Measurements from ENCODE around the gene TMPRSS9. TPM values are rescaled to one million over a fixed set of nuclear protein-coding genes. Genes with fewer than 3 reads are reported as not detected.

The TMPRSS9 gene
- total RNA-seq, 2 donors from 2014 or later: 0.25 TPM; not detected in 1

GRCh38 chr19:2372076-2372612 is 12.1 kb downstream of the TMPRSS9 start:
- Histone ChIP-seq H3K27ac (no peak overlapping the region), H3K36me3 (no peaks in the 10 kb centered on the region), H3K9ac (ENCODE audit: low read depth in 2 of 2, low read length in 2 of 2) (no peak overlapping the region), H3K4me3 (no peak overlapping the region), H3K27me3 (no peaks in the 10 kb centered on the region), H3K9me3 (no peaks in the 10 kb centered on the region), H3K4me1 (no peaks in the 10 kb centered on the region)
- no peak for TF ChIP-seq CTCF (IDR thresholded peaks at IDR 0.05)
- intact Hi-C loops (cut with DNase I): no loop called here
- no peak for DNase-seq

- Histone ChIP-seq H3K27ac (no peak overlapping the region), H3K9me3 (no peaks in the 10 kb centered on the region), H3K4me3 (no peak overlapping the region), H3K9ac (ENCODE audit: low read depth in 2 of 2, low read length in 2 of 2) (no peak overlapping the region), H3K4me1 (no peaks in the 10 kb centered on the region), H3K27me3 (no peaks in the 10 kb centered on the region), H3K36me3 (no peaks in the 10 kb centered on the region)
- intact Hi-C loops (cut with DNase I): no loop called here
- TF ChIP-seq CTCF (IDR thresholded peaks at IDR 0.05): no peak
- DNase-seq: no peak
Measured at GRCh38 chr19:2374808-2375207, 14.7 kb downstream of the TMPRSS9 start.

GRCh38 chr19:2375353-2376121 is 15.5 kb downstream of the TMPRSS9 start:
- H3K27ac ChIP-seq: no peak overlapping the region

GRCh38 chr19:2376784-2377519 is 16.9 kb downstream of the TMPRSS9 start:
- H3K36me3 ChIP-seq: no peaks in the 10 kb centered on the region
- no peak for DNase-seq
- intact Hi-C loops (cut with DNase I): no loop called here
- H3K27ac ChIP-seq: no peak overlapping the region
- H3K4me3 ChIP-seq: no peak overlapping the region
- peaks cover 6% of the 10 kb centered on the region for H3K9me3 ChIP-seq
- H3K9ac ChIP-seq (ENCODE audit: low read depth in 2 of 2, low read length in 2 of 2): no peak overlapping the region
- no peak for TF ChIP-seq CTCF (IDR thresholded peaks at IDR 0.05)
- no peaks in the 10 kb centered on the region for H3K27me3 ChIP-seq
- H3K4me1 ChIP-seq: no peaks in the 10 kb centered on the region

More at GRCh38 chr19:2375353-2376121, 15.5 kb downstream of the TMPRSS9 start:
- H3K9me3 ChIP-seq: peaks cover 1% of the 10 kb centered on the region
- TF ChIP-seq CTCF (IDR thresholded peaks at IDR 0.05): no peak
- H3K4me3 ChIP-seq: no peak overlapping the region
- no peaks in the 10 kb centered on the region for H3K27me3 ChIP-seq
- H3K36me3 ChIP-seq: no peaks in the 10 kb centered on the region
- no peak for DNase-seq
- no peak overlapping the region for H3K9ac ChIP-seq (ENCODE audit: low read depth in 2 of 2, low read length in 2 of 2)
- no peaks in the 10 kb centered on the region for H3K4me1 ChIP-seq
- intact Hi-C loops (cut with DNase I): no loop called here

- Histone ChIP-seq H3K27me3 (no peaks in the 10 kb centered on the region), H3K36me3 (no peaks in the 10 kb centered on the region), H3K9me3 (peaks cover 6% of the 10 kb centered on the region), H3K4me3 (no peak overlapping the region), H3K27ac (no peak overlapping the region), H3K4me1 (no peaks in the 10 kb centered on the region), H3K9ac (ENCODE audit: low read depth in 2 of 2, low read length in 2 of 2) (no peak overlapping the region)
- intact Hi-C loops (cut with DNase I): no loop called here
- no peak for DNase-seq
- no peak for TF ChIP-seq CTCF (IDR thresholded peaks at IDR 0.05)
Measured at GRCh38 chr19:2380567-2380966, 20.5 kb downstream of the TMPRSS9 start.

All from colonic mucosa (tissue), 4 donors.